Brain microvascular endothelial cell (primary cell): ENCODE measurements around the gene ZC3HAV1.
"Not testable (repeated sequence)": the region's sequence is repeated elsewhere in the genome, so short reads cannot be mapped to it uniquely, and the experiment has no call there.

Experiments
- DNase-seq: peaks from one replicate; pipeline ENCODE4 v3.0.0-alpha.2; 2020
- H3K27ac ChIP-seq: fragments of 250-450 bp; sonication (Bioruptor Pico); 2 replicates; pipeline ENCODE4 v1.5.1; 2020; ENCODE audit warnings: mild to moderate bottlenecking, moderate library complexity
- H3K27me3 ChIP-seq: fragments of 250-450 bp; sonication (Bioruptor Pico); replicated peaks from 2 replicates; pipeline ENCODE4 v1.5.1; 2020; ENCODE audit warnings: mild to moderate bottlenecking
- H3K36me3 ChIP-seq: fragments of 250-450 bp; sonication (Bioruptor Pico); replicated peaks from 2 replicates; pipeline ENCODE4 v1.5.1; 2020; ENCODE audit warnings: mild to moderate bottlenecking
- H3K4me3 ChIP-seq: 2 replicates; pipeline ENCODE4 v1.5.1; 2011; ENCODE audit warnings: low read depth, mild to moderate bottlenecking, control low read depth, low read length, moderate library complexity
- in situ Hi-C: cut with HindIII; loops from 2 replicates; pipeline ENCODE4 v1.10.0; 2017; ENCODE audit warnings: low sequenced_read_pairs, low pct_ligation_motif_present
- TF ChIP-seq, protein P1 (sequence below): IDR thresholded peaks from 2 replicates; pipeline ENCODE4 v1.5.1; 2011; ENCODE audit warnings: low read depth, mild to moderate bottlenecking, moderate library complexity, low read length, control low read depth, inconsistent platforms; ENCODE audit errors: missing control alignments

The ZC3HAV1 gene

DNA sequence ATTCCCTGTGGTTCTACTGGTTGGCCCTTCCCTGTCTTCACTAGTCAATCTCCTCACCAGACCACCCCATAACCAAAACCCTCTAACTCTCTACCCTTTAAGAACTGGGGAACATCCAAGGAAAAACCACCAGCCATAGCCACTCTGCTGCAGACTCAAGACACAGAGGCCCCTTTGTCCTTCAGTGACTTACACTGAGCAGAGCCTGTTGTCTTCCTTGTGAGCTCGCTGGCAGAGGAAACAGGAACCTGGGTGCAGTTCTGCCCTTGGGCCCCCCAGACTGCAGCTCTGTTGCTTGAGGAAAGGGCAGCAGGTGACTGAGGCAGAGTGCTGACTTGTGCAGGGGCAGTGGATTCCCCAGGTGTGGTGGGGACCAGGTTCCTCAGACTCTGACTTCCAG, 30.6 kb downstream of the ZC3HAV1 start:
- in situ Hi-C loops: no loop called here
- Histone ChIP-seq H3K27me3 (no peaks in the 10 kb centered on the region), H3K27ac (no peak overlapping the region), H3K36me3 (peaks cover 53% of the 10 kb centered on the region), H3K4me3 (no peak overlapping the region)
- TF ChIP-seq, protein P1, sequence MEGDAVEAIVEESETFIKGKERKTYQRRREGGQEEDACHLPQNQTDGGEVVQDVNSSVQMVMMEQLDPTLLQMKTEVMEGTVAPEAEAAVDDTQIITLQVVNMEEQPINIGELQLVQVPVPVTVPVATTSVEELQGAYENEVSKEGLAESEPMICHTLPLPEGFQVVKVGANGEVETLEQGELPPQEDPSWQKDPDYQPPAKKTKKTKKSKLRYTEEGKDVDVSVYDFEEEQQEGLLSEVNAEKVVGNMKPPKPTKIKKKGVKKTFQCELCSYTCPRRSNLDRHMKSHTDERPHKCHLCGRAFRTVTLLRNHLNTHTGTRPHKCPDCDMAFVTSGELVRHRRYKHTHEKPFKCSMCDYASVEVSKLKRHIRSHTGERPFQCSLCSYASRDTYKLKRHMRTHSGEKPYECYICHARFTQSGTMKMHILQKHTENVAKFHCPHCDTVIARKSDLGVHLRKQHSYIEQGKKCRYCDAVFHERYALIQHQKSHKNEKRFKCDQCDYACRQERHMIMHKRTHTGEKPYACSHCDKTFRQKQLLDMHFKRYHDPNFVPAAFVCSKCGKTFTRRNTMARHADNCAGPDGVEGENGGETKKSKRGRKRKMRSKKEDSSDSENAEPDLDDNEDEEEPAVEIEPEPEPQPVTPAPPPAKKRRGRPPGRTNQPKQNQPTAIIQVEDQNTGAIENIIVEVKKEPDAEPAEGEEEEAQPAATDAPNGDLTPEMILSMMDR: no peak
- no peak for DNase-seq

DNA sequence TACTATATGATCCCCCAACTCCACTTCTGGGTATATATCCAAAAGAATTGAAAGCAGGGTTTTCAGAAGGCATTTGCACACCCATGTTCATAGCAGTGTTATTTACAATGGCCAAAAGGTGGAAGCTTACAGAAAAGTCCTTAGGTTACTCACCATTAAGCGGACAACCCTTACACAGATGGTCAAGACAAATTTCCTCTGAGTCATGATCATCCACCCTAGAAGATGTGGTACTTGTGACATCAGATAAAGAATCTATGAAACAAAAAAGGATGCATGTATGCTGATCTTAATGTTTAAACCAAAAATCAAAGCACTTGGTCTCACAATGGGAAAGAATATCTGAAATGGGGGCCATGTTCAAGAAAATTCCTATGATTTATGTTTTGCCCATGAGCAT, 31.1 kb downstream of the ZC3HAV1 start:
- peak; percentile 11 for DNase-seq
- peaks cover 58% of the 10 kb centered on the region for H3K36me3 ChIP-seq
- H3K27me3 ChIP-seq: no peaks in the 10 kb centered on the region

DNA sequence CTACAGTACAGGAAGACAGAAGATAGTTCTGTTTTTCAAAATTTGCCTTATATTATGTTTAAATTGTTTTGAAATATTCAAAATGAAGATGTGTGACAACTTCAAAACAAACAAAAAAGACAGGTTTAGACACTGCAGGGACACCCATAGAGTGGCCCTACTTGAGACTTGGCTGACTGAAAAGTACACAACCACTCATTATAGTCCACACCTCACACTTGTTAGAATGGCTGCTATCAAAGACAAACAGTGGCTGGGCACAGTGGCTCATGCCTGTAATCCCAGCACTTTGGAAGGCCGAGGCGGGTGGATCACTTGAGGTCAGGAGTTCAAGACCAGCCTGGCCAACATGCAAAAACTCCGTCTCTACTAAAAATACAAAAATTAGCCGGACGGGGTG, 31.8 kb downstream of the ZC3HAV1 start:
- H3K4me3 ChIP-seq, H3K27ac ChIP-seq, H3K27me3 ChIP-seq, in situ Hi-C loops, DNase-seq: not testable (repeated sequence)
- peaks cover 57% of the 10 kb centered on the region for H3K36me3 ChIP-seq

More for the DNA sequence above, 31.1 kb downstream of the ZC3HAV1 start:
- Histone ChIP-seq H3K27ac (no peak overlapping the region), H3K4me3 (no peak overlapping the region)
- TF ChIP-seq, protein P1: no peak
- in situ Hi-C loops: no loop called here

DNA sequence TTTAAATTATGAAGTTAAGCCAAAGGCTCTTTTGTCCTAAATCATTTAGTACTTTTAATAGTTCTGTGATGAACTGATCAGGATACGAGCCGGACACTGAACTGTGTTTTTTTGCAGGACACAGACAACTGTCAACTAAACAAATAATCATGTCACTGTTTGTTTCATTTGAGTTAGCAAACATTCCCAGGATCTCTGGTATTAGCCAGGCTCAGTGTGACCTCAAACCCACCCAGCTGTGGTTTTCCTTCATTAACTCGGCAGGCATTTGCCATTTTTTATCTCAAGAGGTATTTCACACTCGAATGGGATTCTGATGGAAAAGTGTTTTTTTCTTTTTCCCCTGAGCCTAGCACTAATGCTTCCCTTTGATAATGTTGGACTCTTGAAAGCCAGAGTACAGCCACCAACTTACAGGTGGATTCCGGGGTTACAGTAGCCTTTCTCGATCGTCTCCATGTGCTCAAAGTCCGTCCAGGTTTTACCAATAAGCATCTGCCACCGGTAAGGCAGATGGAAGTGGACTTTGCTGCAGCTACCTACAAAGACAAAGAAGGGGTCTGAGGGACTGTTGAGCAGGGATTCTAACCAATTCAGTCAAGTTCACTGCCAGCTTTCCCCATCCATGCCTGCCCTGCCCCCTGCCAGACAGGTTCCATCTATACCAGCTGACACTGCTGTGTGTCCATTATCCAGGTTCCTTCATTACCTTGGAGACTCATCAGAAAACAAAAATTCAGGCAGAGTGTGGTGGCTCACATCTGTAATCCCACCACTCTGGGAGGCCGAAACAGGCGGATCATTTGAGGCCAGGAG, 33.4 kb downstream of the ZC3HAV1 start:
- Histone ChIP-seq H3K4me3 (no peak overlapping the region), H3K36me3 (peaks cover 57% of the 10 kb centered on the region), H3K27me3 (no peaks in the 10 kb centered on the region), H3K27ac (no peak overlapping the region)
- TF ChIP-seq, protein P1: no peak
- no peak for DNase-seq
- in situ Hi-C loops: no loop called here

DNA sequence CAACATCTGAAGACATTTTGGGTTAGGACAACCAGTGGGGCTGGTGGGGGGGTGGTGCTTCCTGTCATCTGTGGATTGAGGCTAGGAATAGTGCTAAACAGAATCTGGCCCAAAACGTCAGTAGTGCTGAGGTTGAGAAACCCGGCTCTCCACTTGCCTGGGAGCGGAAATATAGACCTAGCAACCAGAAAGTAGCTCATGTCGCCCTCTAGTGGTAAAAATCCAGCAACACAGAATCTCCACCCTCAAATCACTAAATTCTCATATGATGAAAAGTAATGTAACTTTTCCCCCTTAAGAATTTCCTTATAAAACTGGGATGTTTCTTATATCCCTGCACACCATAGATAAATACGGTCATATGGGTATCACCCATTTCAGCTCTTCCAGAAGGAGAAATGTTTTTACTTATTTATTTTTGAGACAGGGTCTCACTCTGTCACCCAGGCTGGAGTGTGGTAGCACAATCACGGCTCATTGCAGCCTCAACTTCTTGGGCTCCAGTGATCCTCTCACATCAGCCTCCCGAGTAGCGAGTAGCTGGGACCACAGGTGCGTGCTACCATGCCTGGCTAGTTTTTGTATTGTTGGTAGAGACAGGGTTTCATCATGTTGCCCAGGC, 34.4 kb downstream of the ZC3HAV1 start:
- in situ Hi-C loops: no loop called here
- H3K27me3 ChIP-seq: no peaks in the 10 kb centered on the region
- TF ChIP-seq, protein P1: peak; percentile 75

DNA sequence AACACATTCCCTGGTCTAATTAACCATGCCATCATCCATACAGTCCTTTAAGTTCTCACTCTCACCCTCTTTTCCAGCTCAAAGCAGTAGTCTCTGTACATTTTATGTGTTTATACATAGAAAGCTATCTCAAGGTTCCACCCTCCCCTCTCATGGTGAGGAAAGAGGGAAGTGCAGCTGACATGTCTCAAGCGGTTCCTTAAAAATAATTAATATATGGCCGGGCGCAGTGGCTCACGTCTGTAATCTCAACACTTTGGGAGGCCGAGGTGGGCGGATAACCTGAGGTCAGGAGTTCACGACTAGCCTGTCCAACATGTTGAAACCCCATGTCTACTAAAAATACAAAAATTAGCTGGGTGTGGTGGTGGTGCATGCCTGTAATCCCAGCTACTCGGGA, 36.7 kb downstream of the ZC3HAV1 start:
- Histone ChIP-seq H3K27ac (no peak overlapping the region), H3K4me3 (no peak overlapping the region), H3K36me3 (peaks cover 43% of the 10 kb centered on the region), H3K27me3 (no peaks in the 10 kb centered on the region)
- TF ChIP-seq, protein P1: no peak
- in situ Hi-C loops: no loop called here
- DNase-seq: no peak

More for the DNA sequence above, 34.4 kb downstream of the ZC3HAV1 start:
- peaks cover 51% of the 10 kb centered on the region for H3K36me3 ChIP-seq
- no peak overlapping the region for H3K27ac ChIP-seq
- H3K4me3 ChIP-seq: no peak overlapping the region
- peak; percentile 82 for DNase-seq
